COR-L47 (cell line): ENCODE measurements around the gene STEAP1B.

Experiments
- DNase-seq: peaks from one replicate; lab custom pipeline; 2025; lab: John Stamatoyannopoulos, UW

Gene STEAP1B

GRCh38 chr7:22432203-22432718 is 67.7 kb downstream of the STEAP1B start:
- DNase-seq: no peak

GRCh38 chr7:22430457-22430856 is 69.5 kb downstream of the STEAP1B start:
- no peak for DNase-seq

GRCh38 chr7:22429386-22429785 is 70.6 kb downstream of the STEAP1B start:
- DNase-seq: no peak

- no peak for DNase-seq
Observed at GRCh38 chr7:22427855-22428254, 72.1 kb downstream of the STEAP1B start.

GRCh38 chr7:22427104-22427503 is 72.9 kb downstream of the STEAP1B start:
- no peak for DNase-seq

GRCh38 chr7:22426463-22427094 is 73.4 kb downstream of the STEAP1B start:
- DNase-seq: no peak

- no peak for DNase-seq
Observed at GRCh38 chr7:22425361-22425760, 74.6 kb downstream of the STEAP1B start.

GRCh38 chr7:22422831-22423615 is 77.0 kb downstream of the STEAP1B start:
- no peak for DNase-seq

GRCh38 chr7:22420973-22421635 is 78.9 kb downstream of the STEAP1B start:
- peak; percentile 6 for DNase-seq

- no peak for DNase-seq
Observed at GRCh38 chr7:22420008-22420407, 80.0 kb downstream of the STEAP1B start.

GRCh38 chr7:22419488-22419887 is 80.5 kb downstream of the STEAP1B start:
- no peak for DNase-seq

GRCh38 chr7:22418251-22419046 is 81.5 kb downstream of the STEAP1B start:
- DNase-seq: no peak

- no peak for DNase-seq
Observed at GRCh38 chr7:22417841-22418240, 82.1 kb downstream of the STEAP1B start.

- DNase-seq: no peak
Observed at GRCh38 chr7:22417349-22417748, 82.6 kb downstream of the STEAP1B start.

GRCh38 chr7:22414424-22414823 is 85.6 kb downstream of the STEAP1B start:
- DNase-seq: no peak

- no peak for DNase-seq
Observed at GRCh38 chr7:22413211-22413610, 86.8 kb downstream of the STEAP1B start.

GRCh38 chr7:22411977-22412693 is 87.9 kb downstream of the STEAP1B start:
- no peak for DNase-seq

- DNase-seq: no peak
Observed at GRCh38 chr7:22406715-22407114, 93.3 kb downstream of the STEAP1B start.

- no peak for DNase-seq
Observed at GRCh38 chr7:22404421-22405023, 95.5 kb downstream of the STEAP1B start.

GRCh38 chr7:22403344-22403743 is 96.6 kb downstream of the STEAP1B start:
- no peak for DNase-seq

GRCh38 chr7:22402250-22402649 is 97.7 kb downstream of the STEAP1B start:
- DNase-seq: no peak
